Measurements from ENCODE around the gene SLC12A5.

The SLC12A5 gene

DNA sequence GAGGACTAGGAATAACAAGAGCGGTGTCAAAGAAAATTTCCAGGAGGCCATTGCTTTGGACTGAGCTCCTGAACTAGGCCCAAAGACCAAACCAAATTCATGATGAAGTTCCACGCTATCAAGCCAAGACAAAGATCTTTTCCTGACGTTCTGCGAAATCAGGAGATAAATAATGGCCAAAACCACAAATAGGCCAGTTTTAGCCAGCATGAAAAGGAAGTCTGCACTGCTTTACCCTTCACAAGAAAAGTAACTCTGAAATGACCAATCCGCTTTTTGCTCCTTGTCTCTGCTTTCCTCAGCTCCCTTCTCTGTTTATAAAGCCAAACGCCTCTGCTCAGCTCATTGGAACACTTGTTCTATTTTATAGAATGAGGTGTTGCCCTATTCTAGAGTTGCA, 54.1 kb downstream of the SLC12A5 start:
- ChIA-PET POLR2A (no interaction called here), CTCF (interaction anchor here (1.3 to 2.6 kb wide), 6 partner anchors 17 to 69 kb away, joined by 3 to 14 read pairs (median 5); no protein-coding TSS in a partner anchor)
- TF ChIP-seq CTCF (IDR thresholded peaks at IDR 0.05; ENCODE audit: control extremely low read depth, extremely low read depth, low read depth, missing control alignments), result no peak
- DNase-seq (ENCODE audit: extremely low spot score), result no peak

DNA sequence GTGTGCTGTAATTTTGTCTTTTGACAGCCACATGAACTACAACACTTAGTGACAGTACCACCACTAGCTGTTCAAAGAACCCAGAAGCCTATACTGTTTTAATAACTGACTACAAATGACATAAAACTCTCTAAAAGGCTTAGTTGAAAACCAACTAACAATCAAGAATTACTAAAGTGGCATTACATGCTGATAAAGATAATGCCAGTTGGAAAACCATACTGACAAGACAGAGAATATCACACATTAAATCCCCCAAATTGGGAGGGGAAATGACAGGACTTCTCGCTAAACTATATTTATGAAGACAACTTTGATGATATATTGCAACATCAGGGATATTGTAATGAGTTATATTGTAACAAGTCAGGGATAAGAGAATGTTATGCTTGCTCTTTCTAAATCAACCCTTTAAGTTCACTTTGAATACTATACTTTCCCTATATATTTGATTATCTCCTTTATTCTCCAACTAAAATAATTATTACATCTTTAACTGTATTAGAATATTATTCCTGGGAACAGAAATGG, 54.6 kb downstream of the SLC12A5 start:
- ChIA-PET CTCF (interaction anchor here (1.2 to 2.6 kb wide), 7 partner anchors 13 to 70 kb away, joined by 3 to 14 read pairs (median 4); no protein-coding TSS in a partner anchor), POLR2A (no interaction called here)
- TF ChIP-seq CTCF (IDR thresholded peaks at IDR 0.05; ENCODE audit: control extremely low read depth, extremely low read depth, low read depth, missing control alignments), result no peak
- no peak for DNase-seq (ENCODE audit: extremely low spot score)

DNA sequence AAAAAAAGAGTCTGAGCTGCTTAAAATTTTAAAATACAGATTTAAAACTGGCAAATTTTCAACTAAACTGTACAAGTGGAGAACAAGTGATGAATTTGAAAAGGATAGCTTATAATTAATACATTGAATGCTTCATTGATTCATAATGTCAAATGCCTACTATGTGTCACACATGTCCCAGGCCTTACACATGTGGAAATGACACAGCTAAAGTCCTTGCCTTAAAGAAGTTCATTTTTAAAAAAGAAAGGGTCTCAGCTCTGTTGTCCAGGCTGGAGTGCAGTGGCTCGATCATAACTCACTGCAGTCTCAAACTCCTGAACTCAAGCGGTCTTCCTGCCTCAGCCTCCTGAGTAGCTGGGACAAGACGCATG, 55.8 kb downstream of the SLC12A5 start:
- ChIA-PET POLR2A (no interaction called here), CTCF (interaction anchor here (0.8 to 2.7 kb wide), 9 partner anchors 9 to 71 kb away, joined by 3 to 14 read pairs (median 3); no protein-coding TSS in a partner anchor)
- DNase-seq (ENCODE audit: extremely low spot score), result no peak
- no peak for TF ChIP-seq CTCF (IDR thresholded peaks at IDR 0.05; ENCODE audit: control extremely low read depth, extremely low read depth, low read depth, missing control alignments)

GRCh38 chr20:46085179-46085851, 56.3 kb downstream of the SLC12A5 start:
- no peak for TF ChIP-seq CTCF (IDR thresholded peaks at IDR 0.05; ENCODE audit: control extremely low read depth, extremely low read depth, low read depth, missing control alignments)
- no peak for DNase-seq (ENCODE audit: extremely low spot score)
- POLR2A ChIA-PET, result no interaction called here
- CTCF ChIA-PET, result interaction anchor here (0.9 to 2.7 kb wide), 9 partner anchors 8 to 115 kb away, joined by 3 to 14 read pairs (median 4); no protein-coding TSS in a partner anchor

DNA sequence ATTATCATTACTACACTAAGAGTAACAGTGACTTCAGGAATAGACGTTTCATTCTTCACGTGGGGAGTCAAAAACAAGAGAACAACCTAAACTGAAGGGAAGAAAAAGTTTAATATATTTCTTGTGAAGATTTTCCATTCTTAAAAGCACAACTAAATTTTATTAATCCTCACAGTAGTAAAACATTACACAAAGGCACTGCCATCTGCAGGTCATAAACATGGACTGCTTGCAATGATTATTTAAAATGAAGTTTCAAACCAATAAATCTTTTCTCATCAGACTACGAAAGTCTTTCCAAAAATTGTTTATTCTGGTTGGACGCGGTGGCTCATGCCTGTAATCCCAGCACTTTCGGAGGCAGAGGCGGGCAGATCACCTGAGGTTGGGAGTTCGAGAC, 58.1 kb downstream of the SLC12A5 start:
- POLR2A ChIA-PET, result no interaction called here
- CTCF ChIA-PET, result interaction anchor here (1.0 to 2.2 kb wide), 7 partner anchors 13 to 87 kb away, joined by 3 to 17 read pairs (median 4); no protein-coding TSS in a partner anchor
- peak; percentile 45 for TF ChIP-seq CTCF (IDR thresholded peaks at IDR 0.05; ENCODE audit: control extremely low read depth, extremely low read depth, low read depth, missing control alignments)
- DNase-seq (ENCODE audit: extremely low spot score), result no peak

DNA sequence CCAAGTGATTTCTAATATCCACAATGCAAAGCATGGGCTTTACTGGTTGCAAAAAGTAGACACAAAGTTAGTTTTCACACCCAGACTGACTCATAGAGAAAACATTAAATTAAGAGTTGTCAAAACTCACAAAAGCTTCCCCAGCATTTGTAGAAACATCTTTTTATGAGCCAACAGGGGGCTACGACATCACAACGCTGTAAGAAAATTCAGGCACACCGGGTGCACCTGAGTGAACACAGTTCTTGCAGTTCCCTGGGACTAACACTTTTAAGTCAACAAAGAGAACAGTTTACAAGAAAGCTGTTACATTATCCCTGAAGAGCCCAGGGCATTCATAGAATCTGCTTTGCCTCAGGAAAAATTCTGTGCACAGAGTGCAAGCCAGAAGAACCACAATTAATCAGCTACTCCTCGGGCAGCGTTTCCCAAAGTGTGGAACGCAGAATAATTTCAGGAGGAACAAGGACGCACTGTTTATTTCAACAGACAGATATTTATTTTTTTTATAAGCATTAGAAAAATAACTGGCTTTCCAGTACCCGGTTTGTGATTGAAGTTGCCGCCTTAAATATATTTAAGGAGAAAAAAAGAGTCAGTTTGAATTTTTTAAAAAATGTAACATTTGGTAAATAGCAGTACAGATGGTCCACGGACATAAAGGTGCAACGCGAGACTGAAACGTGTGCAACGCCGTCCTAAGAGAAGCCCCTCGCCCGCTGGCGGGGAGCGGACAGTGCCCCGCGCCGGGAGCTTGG, 59.6 kb downstream of the SLC12A5 start:
- CTCF ChIA-PET, result interaction anchor here (0.9 to 2.2 kb wide), 11 partner anchors 11 to 102 kb away, joined by 3 to 17 read pairs (median 4); no protein-coding TSS in a partner anchor
- no peak for TF ChIP-seq CTCF (IDR thresholded peaks at IDR 0.05; ENCODE audit: control extremely low read depth, extremely low read depth, low read depth, missing control alignments)
- POLR2A ChIA-PET, result no interaction called here
- no peak for DNase-seq (ENCODE audit: extremely low spot score)
